Hepatocyte (in vitro differentiated cells): ENCODE data around the gene THAP3.

Experiments used
- CTCF ChIP-seq: fragments of 200-600 bp; sonication (generic); IDR thresholded peaks from 2 replicates; pipeline ENCODE4 v1.5.1; 2016; ENCODE audit warnings: antibody characterized with exemption, mild to moderate bottlenecking; ENCODE audit not compliant: poor library complexity
- EZH2 ChIP-seq: fragments of 200-600 bp; sonication (generic); IDR thresholded peaks from 2 replicates; pipeline ENCODE4 v1.6.1; 2016; ENCODE audit warnings: antibody characterized with exemption, mild to moderate bottlenecking, borderline replicate concordance
- EZH2phosphoT487 ChIP-seq: fragments of 200-600 bp; sonication (generic); IDR thresholded peaks from one replicate; pipeline ENCODE4 v1.6.1; 2018; ENCODE audit warnings: antibody characterized with exemption, mild to moderate bottlenecking, low read depth, moderate library complexity; ENCODE audit not compliant: unreplicated experiment, severe bottlenecking

GRCh38 chr1:6632588-6633514 is 8.2 kb downstream of the THAP3 start:
- TF ChIP-seq CTCF (no peak), EZH2 (no peak), EZH2phosphoT487 (no peak)
